HG03066 (cell line): ENCODE results near the gene APBA2.

Experiments
- ATAC-seq: cut with Tn5 transposase; IDR thresholded peaks from one replicate; pipeline ENCODE4 v1.9.1; 2021; ENCODE audit warnings: low read depth; ENCODE audit not compliant: unreplicated experiment

The APBA2 gene

DNA sequence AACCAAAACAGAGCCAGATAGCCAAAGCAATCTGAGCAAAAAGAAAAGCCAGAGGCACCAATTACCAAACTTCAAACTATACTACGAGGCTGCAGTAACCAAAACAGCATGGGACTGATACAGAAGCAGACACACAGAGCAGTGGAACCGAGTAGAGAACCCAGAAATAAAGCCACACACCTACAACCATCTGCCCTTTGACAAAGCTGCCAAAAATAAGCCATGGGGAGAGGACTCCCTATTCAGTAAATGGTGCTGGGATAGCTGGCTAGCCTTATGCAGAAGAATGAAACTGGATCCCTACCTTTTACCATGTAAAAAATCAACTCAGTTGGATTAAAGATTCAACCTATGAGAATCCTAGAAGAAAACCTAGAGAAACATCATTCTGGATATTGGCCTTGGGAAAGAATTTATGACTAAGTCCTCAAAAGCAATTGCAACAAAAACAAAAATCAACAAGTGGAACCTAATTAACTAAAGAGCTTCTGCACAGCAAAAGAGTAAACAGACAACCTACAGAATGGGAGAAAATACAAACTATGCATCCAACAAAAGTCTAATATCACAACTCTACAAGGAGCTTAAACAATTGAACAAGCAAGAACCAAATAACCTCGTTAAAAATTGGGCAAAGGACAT lies 95.1 kb downstream of the APBA2 start:
- ATAC-seq, result no peak

DNA sequence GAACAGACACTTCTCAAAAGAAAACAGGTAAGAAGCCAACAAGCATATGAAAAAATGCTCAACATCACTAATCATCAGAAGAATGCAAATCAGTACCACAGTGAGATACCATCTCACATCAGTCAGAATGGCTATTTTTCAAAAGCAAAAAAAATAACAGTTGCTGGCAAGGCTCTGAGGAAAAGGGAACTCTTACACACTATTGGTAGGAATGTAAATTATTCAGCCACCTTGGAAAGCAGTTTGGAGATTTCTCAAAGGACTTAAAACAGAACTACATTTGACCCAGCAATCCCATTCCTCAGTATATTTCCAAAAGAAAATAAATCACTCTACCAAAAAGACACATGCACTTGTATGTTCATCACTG lies 95.6 kb downstream of the APBA2 start:
- ATAC-seq, result no peak

DNA sequence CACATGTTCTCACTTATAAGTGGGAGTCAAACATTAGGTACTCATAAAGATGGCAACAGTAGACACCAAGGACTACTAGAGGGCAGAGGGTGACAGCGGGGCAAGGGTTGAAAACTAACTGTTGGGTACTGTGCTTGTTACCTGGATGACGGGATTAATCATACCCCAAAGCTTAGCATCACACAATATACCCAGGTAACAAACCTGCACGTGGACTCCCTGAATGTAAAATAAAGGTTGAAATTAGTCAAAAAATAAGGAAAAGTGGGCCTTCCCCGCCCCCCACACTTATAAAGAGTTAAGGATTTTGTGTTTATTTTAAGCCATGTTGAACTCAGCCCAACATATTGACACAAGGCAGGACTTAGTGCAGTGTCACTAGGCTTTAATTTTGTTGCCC lies 96.1 kb downstream of the APBA2 start:
- no peak for ATAC-seq

DNA sequence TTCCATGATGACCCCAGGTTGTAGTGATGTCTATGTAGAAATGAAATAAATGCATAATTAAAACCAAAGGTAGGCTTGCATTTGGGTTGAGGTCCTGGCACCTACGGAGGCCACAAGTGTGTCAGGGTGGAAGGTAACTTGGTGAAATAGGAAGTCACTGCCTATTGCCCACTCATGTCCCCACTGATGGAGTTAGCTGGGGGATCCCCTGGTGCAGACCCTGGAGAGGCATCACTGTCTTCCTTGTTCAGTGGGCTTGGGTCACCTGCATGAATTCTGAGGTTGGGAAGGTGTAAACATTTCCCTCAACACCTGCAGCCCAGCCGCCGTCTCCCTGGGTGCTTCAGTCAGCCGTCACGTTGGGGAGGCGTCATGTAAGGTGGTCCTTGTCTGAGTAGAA lies 97.1 kb downstream of the APBA2 start:
- no peak for ATAC-seq

DNA sequence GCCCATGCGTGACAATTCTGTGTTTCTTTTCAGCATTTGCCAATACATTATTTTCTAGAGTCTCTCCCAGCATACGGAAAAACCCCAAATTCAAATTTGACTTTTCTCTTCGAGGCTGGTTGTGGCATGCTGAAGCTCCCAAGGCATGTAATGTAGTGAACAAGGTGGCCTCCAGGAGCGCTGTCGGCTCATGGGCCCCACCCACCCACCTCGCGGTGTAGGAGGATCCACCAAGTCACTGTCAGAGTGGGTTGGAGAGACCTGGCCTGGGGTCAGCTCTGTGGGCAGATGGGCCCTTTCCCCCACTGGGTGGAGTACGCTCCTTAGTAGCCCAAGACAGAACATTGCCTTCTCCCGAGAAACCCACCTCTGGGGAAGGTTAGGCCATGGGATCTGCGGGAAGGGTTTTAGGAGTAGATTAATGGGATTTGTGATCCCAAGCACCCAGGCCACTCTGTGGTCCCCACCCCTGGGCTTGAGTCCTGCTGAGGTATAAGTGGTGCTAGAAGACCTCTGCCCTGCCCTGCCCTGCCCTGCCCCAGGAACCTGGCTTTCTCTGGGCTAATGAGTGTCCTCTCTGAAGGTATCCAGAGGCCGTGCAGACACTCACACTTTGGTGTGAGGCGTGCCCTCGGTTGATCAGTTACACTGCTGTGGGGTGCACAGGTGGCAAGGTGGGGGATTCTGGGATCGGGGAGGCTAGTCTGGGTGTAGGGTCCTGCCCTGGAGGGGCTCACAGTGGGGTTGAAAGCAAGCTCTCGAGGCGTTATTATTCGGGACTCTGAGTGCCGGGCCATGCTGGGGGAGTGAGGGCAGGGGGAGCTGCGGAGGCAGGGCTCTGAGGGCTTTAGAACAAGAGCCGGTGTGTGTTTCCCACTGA lies 97.9 kb downstream of the APBA2 start:
- no peak for ATAC-seq

DNA sequence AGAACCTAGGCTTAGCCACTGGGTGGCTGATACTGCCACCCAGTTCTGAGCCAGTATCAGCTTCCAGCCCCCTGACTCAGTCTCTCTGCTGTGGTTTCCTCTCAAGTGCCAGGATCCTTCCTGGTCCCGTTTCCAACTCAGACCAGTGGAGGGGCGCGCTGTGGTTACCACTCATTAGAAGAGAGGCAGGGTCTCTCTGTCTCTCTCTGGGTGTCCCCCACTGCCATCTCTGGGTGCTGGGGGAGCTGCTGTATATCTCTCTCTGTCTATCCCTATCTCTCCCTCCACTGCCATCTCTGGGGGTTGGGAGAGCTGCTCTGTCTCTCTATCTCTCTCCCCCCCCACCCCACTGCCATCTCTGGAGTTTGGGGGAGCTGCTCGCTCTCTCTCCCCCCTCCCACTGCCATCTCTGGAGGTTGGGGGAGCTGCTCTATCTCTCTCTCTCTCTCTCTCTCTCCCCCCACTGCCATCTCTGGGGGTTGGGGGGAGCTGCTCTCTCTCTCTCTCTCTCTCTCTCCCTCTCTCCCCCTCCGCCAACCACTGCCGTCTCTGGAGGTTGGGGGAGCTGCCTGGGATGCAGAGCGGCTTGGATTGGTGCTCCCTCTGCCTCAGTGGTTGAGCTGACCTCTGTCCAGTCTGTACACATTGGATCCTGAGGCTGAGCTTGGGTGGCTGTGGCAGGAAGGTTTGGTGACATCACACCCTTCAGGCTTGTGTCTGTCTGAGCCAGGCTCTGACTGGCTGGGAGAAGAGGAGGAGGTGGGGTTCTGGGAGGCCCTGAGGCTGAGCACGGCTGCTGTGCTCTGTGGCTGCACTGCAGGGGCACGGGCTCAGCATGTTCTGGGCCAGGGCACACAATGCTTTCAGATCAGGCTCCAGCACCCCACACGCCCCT lies 98.9 kb downstream of the APBA2 start:
- ATAC-seq, result no peak

DNA sequence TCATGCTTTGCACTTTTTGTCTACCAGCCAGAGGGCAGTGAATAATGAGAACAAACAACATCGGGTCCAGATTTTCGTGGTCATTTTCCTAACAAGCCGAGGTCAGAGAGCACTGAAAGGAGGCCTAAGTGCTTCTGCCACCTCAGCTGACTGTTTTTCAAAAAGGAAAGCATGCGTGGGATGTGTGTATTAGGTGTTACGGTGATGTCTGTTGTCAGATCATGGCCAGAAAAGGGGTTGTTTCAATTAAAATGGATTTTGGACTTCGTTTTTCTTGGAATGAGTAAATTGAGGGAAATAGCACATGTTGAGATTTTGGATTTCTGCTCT lies 99.5 kb downstream of the APBA2 start:
- ATAC-seq, result no peak

DNA sequence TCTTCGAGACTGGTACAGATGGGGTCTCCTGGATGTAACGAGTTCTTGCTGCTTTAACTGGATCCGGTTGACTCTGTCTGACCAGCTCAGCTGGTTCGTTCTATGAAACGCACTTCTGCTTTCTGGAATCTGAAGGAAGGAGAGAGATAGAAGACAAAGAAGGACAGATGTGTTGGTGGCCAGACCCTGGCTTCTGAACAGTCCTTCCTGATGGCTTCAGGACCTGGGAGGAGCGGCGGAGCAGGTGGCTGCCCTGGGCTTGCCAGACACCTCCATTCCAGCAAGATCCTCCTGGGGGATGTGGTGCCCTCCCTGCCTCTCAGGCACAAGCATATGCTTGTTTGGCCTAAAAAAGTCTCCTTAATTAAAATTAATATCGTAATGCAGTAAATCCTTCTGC lies 99.9 kb downstream of the APBA2 start:
- no peak for ATAC-seq

DNA sequence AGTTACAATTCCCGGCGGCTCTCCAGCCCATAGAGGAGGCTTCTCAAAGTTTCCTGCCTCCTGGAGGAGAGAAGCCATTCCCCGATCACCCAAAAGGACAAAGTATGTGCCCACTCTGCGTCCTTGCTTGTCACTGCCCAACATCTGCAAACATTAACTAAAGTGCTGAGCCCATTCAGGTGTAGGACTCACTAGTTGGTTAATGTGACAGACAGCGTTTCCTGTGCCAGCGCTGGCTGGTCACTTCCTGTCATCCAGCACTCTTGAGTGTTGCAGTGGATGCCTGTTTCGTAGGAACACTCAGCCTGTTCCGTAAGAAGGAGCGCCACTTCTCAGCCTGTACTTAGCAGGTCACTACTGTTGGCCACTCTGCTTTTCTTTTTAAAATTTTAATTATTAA lies 100.3 kb downstream of the APBA2 start:
- no peak for ATAC-seq

DNA sequence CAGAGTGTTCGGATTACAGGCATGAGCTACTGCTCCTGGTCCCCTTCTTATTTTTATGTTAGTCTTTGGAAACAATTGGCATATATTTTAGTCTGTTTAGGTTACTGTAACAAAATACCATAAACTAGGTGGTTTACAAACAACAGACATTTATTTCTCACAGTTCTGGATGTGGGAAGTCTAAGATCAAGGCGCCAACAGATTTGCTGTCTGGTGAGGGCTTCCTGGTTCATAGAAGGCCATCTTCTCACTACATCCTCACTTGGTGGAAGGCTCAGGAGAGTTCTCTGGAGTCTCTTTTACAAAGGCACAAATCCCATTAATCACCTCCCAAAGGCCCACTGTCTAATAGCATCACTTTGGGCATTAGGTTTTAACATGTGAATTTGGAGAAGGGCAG lies 101.0 kb downstream of the APBA2 start:
- ATAC-seq, result no peak

DNA sequence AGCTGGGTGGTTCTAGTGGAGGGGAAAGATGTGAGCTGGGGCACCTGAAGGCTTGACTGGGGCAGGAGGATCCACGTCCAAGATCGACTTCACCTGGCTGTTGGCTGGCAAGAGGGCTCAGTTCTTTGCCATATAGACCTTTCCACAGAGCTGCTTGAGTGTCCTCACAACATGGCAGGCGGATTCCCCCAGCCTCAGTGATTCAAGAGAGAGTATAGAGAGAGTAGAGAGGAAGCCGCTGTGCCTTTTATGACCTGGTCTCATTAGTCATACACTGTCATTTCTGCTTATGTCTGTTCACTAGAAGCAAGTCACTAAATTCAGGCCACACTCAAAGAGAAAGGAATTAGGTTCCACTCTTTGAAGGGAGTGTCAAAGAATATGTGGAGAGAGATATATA lies 101.6 kb downstream of the APBA2 start:
- no peak for ATAC-seq

DNA sequence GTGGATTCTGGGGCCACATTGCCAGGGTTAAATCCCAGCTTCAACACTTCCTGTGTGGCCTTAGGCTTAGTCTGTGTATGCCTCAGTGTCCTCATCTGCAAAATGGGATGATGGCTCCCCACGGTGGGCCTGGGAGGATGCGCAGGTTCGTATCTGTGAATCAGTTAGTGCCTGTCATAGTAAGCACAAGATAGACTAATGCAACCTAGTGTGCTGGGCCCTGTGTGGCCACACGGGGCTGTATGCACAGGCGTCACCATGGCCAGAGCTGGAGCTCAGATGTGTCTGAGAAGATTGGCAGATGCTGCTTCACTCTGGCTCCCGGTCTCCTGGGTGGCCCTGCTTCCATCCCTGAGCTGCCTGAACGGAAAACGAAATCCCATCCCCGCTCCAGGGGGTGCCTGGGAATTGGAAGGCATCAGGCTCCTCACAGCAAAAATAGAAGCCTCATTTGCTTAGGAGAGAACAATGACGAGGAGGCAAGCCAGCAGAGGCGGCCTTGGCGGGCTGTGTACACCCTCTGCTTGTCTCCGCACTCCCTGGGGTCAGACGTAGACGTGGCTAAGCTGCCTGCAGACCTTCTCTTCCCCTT lies 103.6 kb downstream of the APBA2 start:
- no peak for ATAC-seq

DNA sequence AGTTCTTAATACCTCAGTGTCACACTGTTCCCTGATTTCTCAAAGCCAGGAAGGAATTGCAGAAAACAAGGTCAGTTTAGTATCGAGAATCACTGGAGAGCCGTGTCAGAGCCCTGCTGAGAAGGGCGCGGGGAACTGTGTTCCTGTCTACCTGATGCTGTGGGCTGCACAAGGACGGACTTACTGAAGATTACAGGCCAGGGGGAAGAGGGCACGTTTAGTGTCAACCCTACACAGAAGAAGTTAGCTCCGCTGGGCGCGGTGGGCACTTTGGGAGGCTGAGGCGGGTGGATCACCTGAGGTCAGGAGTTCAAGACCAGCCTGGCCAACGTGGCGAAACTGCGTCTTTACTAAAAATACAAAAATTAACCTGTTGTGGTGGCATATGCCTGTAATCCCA lies 104.1 kb downstream of the APBA2 start:
- ATAC-seq, result no peak

DNA sequence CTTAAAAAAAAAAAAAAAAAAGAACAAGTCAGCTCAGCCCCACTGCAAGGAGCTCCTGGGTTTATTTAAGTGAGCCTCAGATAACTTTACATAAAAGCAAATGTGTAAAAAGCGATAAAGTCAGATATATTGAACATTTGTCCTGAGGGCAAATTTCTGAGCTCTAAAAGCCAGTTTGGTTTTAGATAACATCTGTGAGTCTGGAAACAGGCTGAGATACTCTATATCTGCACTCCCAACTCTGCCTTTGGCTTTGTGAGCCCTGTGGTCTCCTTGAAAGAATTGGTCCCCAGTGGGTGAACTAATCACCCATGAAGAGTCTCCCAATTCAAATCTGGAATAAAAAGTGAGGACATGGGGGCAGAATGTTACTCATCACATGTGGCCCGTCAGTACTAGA lies 104.6 kb downstream of the APBA2 start:
- no peak for ATAC-seq

DNA sequence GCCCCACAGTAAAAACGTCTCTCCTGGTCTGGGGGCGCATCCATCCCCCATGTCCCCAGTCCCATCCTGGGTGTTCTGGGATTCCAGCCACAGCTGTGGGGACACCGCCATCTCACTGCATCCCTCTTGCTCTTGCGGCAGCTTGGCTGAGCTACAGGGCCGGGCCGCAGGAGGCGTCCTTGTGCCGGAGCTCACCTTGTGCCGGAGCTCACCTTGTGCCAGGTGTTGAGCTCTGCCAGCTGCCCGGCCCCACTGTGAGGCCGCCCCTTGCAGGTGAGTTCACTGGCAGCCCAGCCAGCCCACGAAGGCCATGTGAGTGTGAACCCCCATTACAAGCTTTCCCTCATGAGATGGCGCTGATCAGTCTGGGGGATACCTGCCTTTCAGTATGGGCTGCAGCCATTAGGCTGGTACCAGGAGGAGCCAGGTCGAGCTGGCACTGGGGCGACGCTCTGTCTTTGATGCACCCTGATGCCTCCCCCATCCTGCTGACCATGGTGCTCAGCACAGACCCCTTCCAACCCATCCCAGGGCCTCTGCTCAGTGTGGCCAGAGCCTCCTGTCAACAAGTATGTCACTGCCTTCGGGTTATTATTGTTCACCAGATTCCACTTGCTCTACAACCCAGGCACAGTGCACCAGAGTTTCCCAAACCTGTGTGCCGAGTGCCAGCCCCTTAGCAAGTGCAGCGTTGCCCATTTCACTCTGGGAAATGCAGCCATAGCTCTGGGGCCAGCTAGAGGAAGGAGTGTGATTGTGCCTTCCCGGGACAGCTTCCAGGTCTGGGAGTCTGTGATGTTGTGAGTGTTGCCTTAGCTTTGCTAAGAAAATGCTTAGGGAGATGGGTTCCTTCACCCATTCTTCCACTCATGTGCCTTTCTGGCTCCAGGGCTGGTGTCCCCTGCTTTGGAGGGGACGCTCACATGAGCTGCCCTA lies 105.7 kb downstream of the APBA2 start:
- ATAC-seq, result no peak

DNA sequence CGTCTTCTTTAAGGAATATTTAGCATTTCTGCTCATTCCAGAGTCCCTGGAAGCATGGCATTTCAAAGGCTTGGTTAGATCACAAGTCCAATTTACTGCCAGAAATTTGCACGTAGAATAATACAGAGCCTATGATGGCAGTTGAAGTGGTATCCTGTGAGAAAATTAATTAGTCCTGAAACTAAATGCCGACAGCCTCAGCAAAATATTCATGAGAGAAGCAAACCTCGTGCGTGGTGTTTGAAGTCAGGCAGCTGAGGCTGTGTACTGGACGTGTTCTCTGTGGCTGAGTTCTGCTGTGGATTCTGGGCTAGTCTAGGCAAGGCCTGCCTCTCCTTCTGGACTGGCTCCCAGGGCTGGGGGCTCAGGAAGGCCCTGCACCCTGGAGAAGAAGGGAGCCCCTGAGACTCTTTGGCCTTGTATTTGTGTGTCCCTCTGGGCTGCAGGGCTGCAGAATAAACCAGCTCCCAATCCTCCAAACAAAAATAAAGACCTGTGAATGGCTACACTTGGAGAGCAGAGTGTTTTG lies 106.6 kb downstream of the APBA2 start:
- ATAC-seq, result no peak

DNA sequence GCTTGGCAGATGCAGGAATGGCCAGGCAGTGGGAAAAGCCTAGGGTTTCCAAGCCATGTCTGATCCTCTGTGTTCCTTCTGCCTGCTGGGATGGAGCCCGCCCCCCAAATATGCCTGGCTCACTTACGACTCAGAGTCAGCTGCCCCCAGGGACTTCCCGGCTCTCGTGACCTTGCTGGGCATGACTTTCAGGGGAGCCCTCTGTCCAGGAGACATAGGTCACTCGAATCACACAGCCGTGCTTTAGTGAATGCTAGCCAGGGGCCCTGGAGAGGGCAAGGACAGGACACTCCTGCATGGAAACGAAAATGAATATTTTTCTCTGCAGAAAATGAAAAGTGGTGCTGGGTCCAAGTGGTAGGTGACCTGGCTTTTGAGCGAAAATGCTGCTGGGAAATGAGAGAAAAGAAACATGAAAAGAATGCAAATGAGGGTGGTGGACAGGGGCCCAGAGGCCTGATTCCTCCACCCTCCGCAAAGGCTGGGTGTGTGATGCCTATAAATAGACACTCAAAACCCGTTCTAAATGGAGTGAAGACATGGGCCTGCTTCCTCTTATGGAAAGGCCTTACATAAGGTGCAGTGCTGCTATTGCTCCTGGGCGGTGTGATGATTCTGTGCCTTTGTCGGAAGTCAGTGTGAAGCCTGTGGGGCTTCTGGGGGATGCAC lies 107.4 kb downstream of the APBA2 start:
- ATAC-seq, result no peak

DNA sequence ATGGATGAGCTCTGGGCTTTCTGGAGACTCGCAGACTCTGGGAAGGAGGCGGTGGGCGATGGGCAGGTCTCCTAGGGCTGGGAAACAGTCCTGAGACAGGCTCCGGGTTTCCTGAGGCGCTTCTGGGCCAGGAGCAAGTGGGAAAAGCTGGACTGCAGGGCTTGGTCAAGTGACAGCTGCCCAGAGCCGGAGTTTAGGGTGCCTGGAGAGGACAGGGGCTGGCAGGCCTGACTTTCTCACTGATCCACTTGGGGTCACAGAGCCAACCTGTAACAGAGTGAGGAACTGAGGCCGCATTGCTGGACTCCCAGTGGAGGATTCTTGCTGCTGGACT lies 107.9 kb downstream of the APBA2 start:
- ATAC-seq, result no peak

DNA sequence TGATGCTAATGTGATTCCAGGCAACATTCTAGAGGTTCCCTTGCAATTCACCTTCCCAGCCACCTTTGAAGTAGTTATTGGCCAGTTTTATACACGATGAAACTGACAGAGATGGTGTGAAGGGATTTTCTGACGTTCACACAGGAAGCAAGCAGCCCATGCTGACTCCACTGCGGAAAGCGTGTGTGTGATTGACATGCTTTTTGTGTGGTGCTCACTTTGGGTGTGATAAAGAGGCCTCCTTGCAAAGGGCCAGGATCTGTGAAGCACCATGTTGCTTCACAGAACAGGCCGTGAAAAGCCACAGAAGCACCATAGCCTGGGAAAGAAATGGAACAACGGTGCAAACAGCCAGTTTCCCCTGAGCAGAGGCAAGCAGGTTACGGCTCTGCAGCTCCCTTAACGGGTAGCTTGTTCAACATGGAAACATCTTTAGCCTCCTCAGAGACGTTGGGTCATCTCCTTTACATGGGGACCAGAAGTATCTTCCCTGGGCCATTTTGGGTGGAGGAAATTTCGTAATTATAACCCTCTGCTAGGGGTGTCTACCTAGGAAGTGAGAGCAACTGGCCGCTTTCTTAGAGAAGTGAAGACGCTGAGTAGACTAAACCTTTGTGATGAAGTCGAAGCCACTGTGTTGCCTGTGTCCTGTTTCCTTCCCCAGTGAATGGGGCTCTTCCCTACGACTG lies 108.5 kb downstream of the APBA2 start:
- no peak for ATAC-seq
